Measurements from ENCODE around the gene PID1. TPM values are rescaled to one million over a fixed set of nuclear protein-coding genes. Genes with fewer than 3 reads are reported as not detected.

The PID1 gene
- total RNA-seq, 1 donor from 2014 or later: 1.4 TPM

- Histone ChIP-seq H3K9me3 (ENCODE audit: low read depth) (no peaks in the 10 kb centered on the region), H3K9ac (no peak overlapping the region), H3K27me3 (no peaks in the 10 kb centered on the region), H3K4me3 (no peak overlapping the region), H3K4me2 (no peak overlapping the region), H4K20me1 (ENCODE audit: low read depth) (no peaks in the 10 kb centered on the region), H3K27ac (no peak overlapping the region), H3K79me2 (ENCODE audit: low read depth) (no peaks in the 10 kb centered on the region), H3F3A (ENCODE audit: low read depth) (no peaks in the 10 kb centered on the region), H3K4me1 (no peaks in the 10 kb centered on the region), H2AFZ (replicated peaks) (no peak overlapping the region), H3K36me3 (no peaks in the 10 kb centered on the region)
- Mint-ChIP-seq H3K36me3 (no peaks in the 10 kb centered on the region), H3K27me3 (ENCODE audit: insufficient read depth, low read depth) (no peaks in the 10 kb centered on the region), H3K4me3 (no peak overlapping the region), H3K4me1 (peaks cover 5% of the 10 kb centered on the region), H3K27ac (no peak overlapping the region), H3K9me3 (no peaks in the 10 kb centered on the region)
- no peak for DNase-seq (ENCODE audit: low spot score)
- TF ChIP-seq EZH2 (IDR thresholded peaks at IDR 0.05) (no peak), EZH2phosphoT487 (IDR thresholded peaks at IDR 0.05) (no peak), CTCF (IDR thresholded peaks at IDR 0.05) (no peak)
These were observed 109.1 kb downstream of the PID1 start for GRCh38 chr2:229162015-229162414.

GRCh38 chr2:229160984-229161383 is 110.1 kb downstream of the PID1 start:
- Mint-ChIP-seq H3K36me3 (no peaks in the 10 kb centered on the region), H3K4me3 (no peak overlapping the region), H3K27me3 (ENCODE audit: insufficient read depth, low read depth) (no peaks in the 10 kb centered on the region), H3K4me1 (peaks cover 5% of the 10 kb centered on the region), H3K9me3 (no peaks in the 10 kb centered on the region), H3K27ac (no peak overlapping the region)
- DNase-seq (ENCODE audit: low spot score): no peak
- no peak overlapping the region for H3K4me2 ChIP-seq
- no peak overlapping the region for H3K9ac ChIP-seq
- H2AFZ ChIP-seq (replicated peaks): no peak overlapping the region
- no peaks in the 10 kb centered on the region for H3K9me3 ChIP-seq (ENCODE audit: low read depth)
- no peaks in the 10 kb centered on the region for H3K79me2 ChIP-seq (ENCODE audit: low read depth)
- H3K27ac ChIP-seq: no peak overlapping the region
- H3K4me3 ChIP-seq: no peak overlapping the region
- H4K20me1 ChIP-seq (ENCODE audit: low read depth): no peaks in the 10 kb centered on the region
- no peaks in the 10 kb centered on the region for H3K4me1 ChIP-seq
- no peaks in the 10 kb centered on the region for H3F3A ChIP-seq (ENCODE audit: low read depth)
- TF ChIP-seq EZH2 (IDR thresholded peaks at IDR 0.05): no peak
- no peak for TF ChIP-seq CTCF (IDR thresholded peaks at IDR 0.05)
- no peak for TF ChIP-seq EZH2phosphoT487 (IDR thresholded peaks at IDR 0.05)
- no peaks in the 10 kb centered on the region for H3K36me3 ChIP-seq
- no peaks in the 10 kb centered on the region for H3K27me3 ChIP-seq

GRCh38 chr2:229160180-229160579 is 110.9 kb downstream of the PID1 start:
- H3K27ac Mint-ChIP-seq: no peak overlapping the region
- Histone ChIP-seq H3F3A (ENCODE audit: low read depth) (no peaks in the 10 kb centered on the region), H3K9me3 (ENCODE audit: low read depth) (no peaks in the 10 kb centered on the region), H4K20me1 (ENCODE audit: low read depth) (no peaks in the 10 kb centered on the region), H3K36me3 (no peaks in the 10 kb centered on the region), H3K4me2 (no peak overlapping the region), H3K4me3 (no peak overlapping the region), H3K27ac (no peak overlapping the region), H3K27me3 (no peaks in the 10 kb centered on the region), H3K79me2 (ENCODE audit: low read depth) (no peaks in the 10 kb centered on the region), H3K9ac (no peak overlapping the region), H2AFZ (replicated peaks) (no peak overlapping the region), H3K4me1 (no peaks in the 10 kb centered on the region)
- H3K9me3 Mint-ChIP-seq: no peaks in the 10 kb centered on the region
- no peaks in the 10 kb centered on the region for H3K27me3 Mint-ChIP-seq (ENCODE audit: insufficient read depth, low read depth)
- no peak for TF ChIP-seq EZH2 (IDR thresholded peaks at IDR 0.05)
- TF ChIP-seq CTCF (IDR thresholded peaks at IDR 0.05): no peak
- TF ChIP-seq EZH2phosphoT487 (IDR thresholded peaks at IDR 0.05): no peak
- no peaks in the 10 kb centered on the region for H3K36me3 Mint-ChIP-seq
- H3K4me3 Mint-ChIP-seq: no peak overlapping the region
- peaks cover 5% of the 10 kb centered on the region for H3K4me1 Mint-ChIP-seq
- DNase-seq (ENCODE audit: low spot score): no peak

Measured in neural progenitor cell (in vitro differentiated cells).